HepG2 (cell line): Measurements from ENCODE around the gene ALOXE3. TPM values are rescaled to one million over a fixed set of nuclear protein-coding genes. Genes with fewer than 3 reads are reported as not detected.

ENCODE experiments used
- ATF7-NPFF ChIP-seq: sonication (generic); formaldehyde crosslinking; IDR thresholded peaks from 2 replicates; pipeline ENCODE4 v1.8.1; 2023; ENCODE audit warnings: mild to moderate bottlenecking, low read depth, missing genetic modification reagents, moderate library complexity
- CEBPG ChIP-seq: IDR thresholded peaks from 2 replicates; pipeline ENCODE4 v1.6.1; 2016
- HDAC1 ChIP-seq: sonication (generic); formaldehyde crosslinking; IDR thresholded peaks from 2 replicates; pipeline ENCODE4 v1.5.1; 2020; ENCODE audit warnings: mild to moderate bottlenecking, missing genetic modification reagents
- HNF1A ChIP-seq, 2 experiments: sonication (generic) in 1 of 2; formaldehyde crosslinking in 1 of 2; IDR thresholded peaks; 2 replicates each; pipeline versions ENCODE4 v1.4.0 to v1.6.1; 2016 to 2020; ENCODE audit warnings: borderline replicate concordance in 1 of 2, low read depth in 1 of 2, mild to moderate bottlenecking in 1 of 2, missing genetic modification reagents in 1 of 2
- KMT2A ChIP-seq: sonication (generic); formaldehyde crosslinking; IDR thresholded peaks from 2 replicates; pipeline ENCODE4 v1.4.0; 2020; ENCODE audit warnings: missing genetic modification reagents
- MAFK ChIP-seq, 2 experiments: IDR thresholded peaks in 1 of 2; conservative IDR thresholded peaks in 1 of 2; 2 replicates each; pipeline ENCODE4 v1.6.1; 2011; ENCODE audit warnings: improper control_type of control experiment in 2 of 2, low read length in 2 of 2
- MAZ ChIP-seq, 2 experiments: sonication (generic) in 1 of 2; formaldehyde crosslinking in 1 of 2; IDR thresholded peaks; 2 replicates each; pipeline versions ENCODE4 v1.5.0 to v1.6.1; 2012 to 2020; ENCODE audit warnings: low read depth in 2 of 2, mild to moderate bottlenecking in 2 of 2, borderline replicate concordance in 1 of 2, improper control_type of control experiment in 1 of 2, low read length in 1 of 2, missing genetic modification reagents in 1 of 2, moderate library complexity in 1 of 2
- MTERF4 ChIP-seq: sonication (generic); formaldehyde crosslinking; IDR thresholded peaks from 2 replicates; pipeline ENCODE4 v1.8.0; 2023; ENCODE audit warnings: mild to moderate bottlenecking, missing genetic modification reagents
- NFE2L2 ChIP-seq: fragments of 150-350 bp; IDR thresholded peaks from 2 replicates; pipeline ENCODE4 v1.6.1; 2014; ENCODE audit warnings: low read length
- PHF21A ChIP-seq: sonication (generic); formaldehyde crosslinking; IDR thresholded peaks from 2 replicates; pipeline ENCODE4 v1.5.0; 2020; ENCODE audit warnings: mild to moderate bottlenecking, missing genetic modification reagents
- PITX1 ChIP-seq: sonication (generic); formaldehyde crosslinking; IDR thresholded peaks from 2 replicates; pipeline ENCODE4 v1.5.1; 2020; ENCODE audit warnings: mild to moderate bottlenecking, missing genetic modification reagents
- ZNF337 ChIP-seq: sonication (generic); formaldehyde crosslinking; IDR thresholded peaks from 2 replicates; pipeline ENCODE4 v1.5.1; 2020; ENCODE audit warnings: missing genetic modification reagents, low read depth, mild to moderate bottlenecking, borderline replicate concordance
- ZNF367 ChIP-seq: sonication (generic); formaldehyde crosslinking; IDR thresholded peaks from 2 replicates; pipeline ENCODE4 v1.4.0; 2020; ENCODE audit warnings: missing genetic modification reagents, borderline replicate concordance
- ZNF543 ChIP-seq: sonication (generic); formaldehyde crosslinking; IDR thresholded peaks from 2 replicates; pipeline ENCODE4 v1.4.0; 2020; ENCODE audit warnings: mild to moderate bottlenecking, missing genetic modification reagents
- ZSCAN31 ChIP-seq: sonication (generic); formaldehyde crosslinking; IDR thresholded peaks from 2 replicates; pipeline ENCODE4 v1.5.0; 2020; ENCODE audit warnings: low read depth, mild to moderate bottlenecking, missing genetic modification reagents
- polyA plus RNA-seq, 8 experiments: library from polyadenylated mRNA; depleted of rRNA in 3 of 8; stranded (reverse) in 7 of 8; unstranded in 1 of 8; fragments of >200 nt; fragmentation: Illumina TruSeq in 4 of 8; extraction: Trizol in 4 of 8; gene quantifications; 2 replicates each; pipeline versions ENCODE4 v1.2.1 to v1.2.3, GENCODE V29; 2011 to 2016; ENCODE audit warnings: low read depth in 4 of 8, missing spikeins in 1 of 8, mixed read lengths in 1 of 8; ENCODE audit not compliant: insufficient read depth in 1 of 8
- total RNA-seq, 5 experiments: library from RNA; depleted of rRNA; stranded (reverse); fragments of >200 nt; fragmentation: Illumina TruSeq; extraction: Trizol; gene quantifications; 2 replicates each; pipeline ENCODE4 v1.2.3, GENCODE V29; 2016; ENCODE audit warnings: low read depth in 1 of 5
- TF ChIP-seq, protein P1 (sequence below): sonication (generic); formaldehyde crosslinking; IDR thresholded peaks from 2 replicates; pipeline ENCODE4 v1.4.0; 2020; ENCODE audit warnings: missing genetic modification reagents
- TF ChIP-seq, protein P2 (sequence below): sonication (generic); formaldehyde crosslinking; IDR thresholded peaks from 2 replicates; pipeline ENCODE4 v1.5.1; 2020; ENCODE audit warnings: mild to moderate bottlenecking, missing genetic modification reagents
- TF ChIP-seq, protein P3 (sequence below): IDR thresholded peaks from 2 replicates; pipeline ENCODE4 v1.6.1; 2012; ENCODE audit warnings: inconsistent platforms

Gene ALOXE3
- total and polyA plus RNA-seq, 2 of the 13 experiments (the other 11 are each of a cell fraction or from before 2014, with no cell fraction given) = 0.07 TPM; not detected in 1

DNA sequence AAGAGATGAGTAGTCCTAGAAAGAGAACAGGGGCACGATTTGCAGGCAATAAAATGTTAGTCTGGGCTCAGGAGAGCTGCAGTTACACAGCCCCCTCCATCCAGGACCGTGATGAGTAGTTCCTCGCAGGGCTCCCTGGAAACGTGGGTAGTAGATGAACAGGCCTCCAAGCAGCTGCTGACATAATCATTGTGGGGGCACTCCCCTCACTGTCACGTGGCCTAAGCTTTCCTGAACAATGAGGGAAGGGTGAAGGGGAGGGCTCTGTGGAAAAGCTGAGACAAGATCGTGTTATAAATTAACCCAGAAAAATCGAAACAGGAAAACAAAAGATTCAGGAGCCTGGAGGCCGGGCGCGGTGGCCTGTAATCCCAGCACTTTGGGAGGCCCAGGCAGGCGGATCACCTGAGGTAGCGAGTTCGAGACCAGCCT lies 35.2 kb upstream of the ALOXE3 start (continued):
- TF ChIP-seq PITX1 (CRISPR knock-in tag) = peak; percentile 32; the same call in 1 of the 2 replicates
- TF ChIP-seq ATF7-NPFF (CRISPR knock-in tag) = no peak
- TF ChIP-seq CEBPG = peak; percentile 50
- TF ChIP-seq, protein P1, sequence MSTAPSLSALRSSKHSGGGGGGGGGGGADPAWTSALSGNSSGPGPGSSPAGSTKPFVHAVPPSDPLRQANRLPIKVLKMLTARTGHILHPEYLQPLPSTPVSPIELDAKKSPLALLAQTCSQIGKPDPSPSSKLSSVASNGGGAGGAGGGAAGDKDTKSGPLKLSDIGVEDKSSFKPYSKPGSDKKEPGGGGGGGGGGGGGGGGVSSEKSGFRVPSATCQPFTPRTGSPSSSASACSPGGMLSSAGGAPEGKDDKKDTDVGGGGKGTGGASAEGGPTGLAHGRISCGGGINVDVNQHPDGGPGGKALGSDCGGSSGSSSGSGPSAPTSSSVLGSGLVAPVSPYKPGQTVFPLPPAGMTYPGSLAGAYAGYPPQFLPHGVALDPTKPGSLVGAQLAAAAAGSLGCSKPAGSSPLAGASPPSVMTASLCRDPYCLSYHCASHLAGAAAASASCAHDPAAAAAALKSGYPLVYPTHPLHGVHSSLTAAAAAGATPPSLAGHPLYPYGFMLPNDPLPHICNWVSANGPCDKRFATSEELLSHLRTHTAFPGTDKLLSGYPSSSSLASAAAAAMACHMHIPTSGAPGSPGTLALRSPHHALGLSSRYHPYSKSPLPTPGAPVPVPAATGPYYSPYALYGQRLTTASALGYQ (CRISPR knock-in tag) = 0 out of 2 replicates have a peak, but pooled peaks have one; percentile 15
- no peak for TF ChIP-seq ZSCAN31 (CRISPR knock-in tag)
- TF ChIP-seq, protein P2, sequence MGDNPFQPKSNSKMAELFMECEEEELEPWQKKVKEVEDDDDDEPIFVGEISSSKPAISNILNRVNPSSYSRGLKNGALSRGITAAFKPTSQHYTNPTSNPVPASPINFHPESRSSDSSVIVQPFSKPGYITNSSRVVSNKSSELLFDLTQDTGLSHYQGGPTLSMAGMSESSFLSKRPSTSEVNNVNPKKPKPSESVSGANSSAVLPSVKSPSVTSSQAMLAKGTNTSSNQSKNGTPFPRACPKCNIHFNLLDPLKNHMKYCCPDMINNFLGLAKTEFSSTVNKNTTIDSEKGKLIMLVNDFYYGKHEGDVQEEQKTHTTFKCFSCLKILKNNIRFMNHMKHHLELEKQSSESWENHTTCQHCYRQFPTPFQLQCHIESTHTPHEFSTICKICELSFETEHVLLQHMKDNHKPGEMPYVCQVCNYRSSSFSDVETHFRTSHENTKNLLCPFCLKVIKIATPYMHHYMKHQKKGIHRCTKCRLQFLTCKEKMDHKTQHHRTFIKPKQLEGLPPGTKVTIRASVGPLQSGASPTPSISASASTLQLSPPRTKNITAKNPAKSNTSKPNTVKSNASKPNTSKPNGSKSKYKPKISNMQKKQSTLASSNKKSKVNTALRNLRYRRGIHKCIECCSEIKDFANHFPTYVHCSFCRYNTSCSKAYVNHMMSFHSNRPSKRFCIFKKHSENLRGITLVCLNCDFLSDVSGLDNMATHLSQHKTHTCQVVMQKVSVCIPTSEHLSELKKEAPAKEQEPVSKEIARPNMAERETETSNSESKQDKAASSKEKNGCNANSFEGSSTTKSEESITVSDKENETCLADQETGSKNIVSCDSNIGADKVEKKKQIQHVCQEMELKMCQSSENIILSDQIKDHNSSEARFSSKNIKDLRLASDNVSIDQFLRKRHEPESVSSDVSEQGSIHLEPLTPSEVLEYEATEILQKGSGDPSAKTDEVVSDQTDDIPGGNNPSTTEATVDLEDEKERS (CRISPR knock-in tag) = peak; percentile 64
- no peak for TF ChIP-seq ZNF367 (CRISPR knock-in tag)
- TF ChIP-seq MAZ (IDR thresholded peaks at IDR 0.05; ENCODE audit: borderline replicate concordance, low read depth, low read length) = peak; percentile 90
- TF ChIP-seq MAZ (CRISPR knock-in tag; IDR thresholded peaks at IDR 0.05; ENCODE audit: low read depth) = no peak
- peak; percentile 37; the same call in 1 of the 2 replicates for TF ChIP-seq HDAC1 (CRISPR knock-in tag)
- peak; percentile 88 for TF ChIP-seq HNF1A (IDR thresholded peaks at IDR 0.05; ENCODE audit: low read depth)
- TF ChIP-seq HNF1A (CRISPR knock-in tag; IDR thresholded peaks at IDR 0.05; ENCODE audit: borderline replicate concordance) = peak; percentile 93
- TF ChIP-seq, protein P3, sequence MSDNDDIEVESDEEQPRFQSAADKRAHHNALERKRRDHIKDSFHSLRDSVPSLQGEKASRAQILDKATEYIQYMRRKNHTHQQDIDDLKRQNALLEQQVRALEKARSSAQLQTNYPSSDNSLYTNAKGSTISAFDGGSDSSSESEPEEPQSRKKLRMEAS = peak; percentile 80; the same call in 1 of the 2 replicates
- no peak for TF ChIP-seq ZNF337 (CRISPR knock-in tag)
- no peak for TF ChIP-seq KMT2A
- TF ChIP-seq ZNF543 = 0 out of 2 replicates have a peak, but pooled peaks have one; percentile 45
- peak; percentile 82 for TF ChIP-seq PHF21A
- 0 out of 2 replicates have a peak, but pooled peaks have one; percentile 45 for TF ChIP-seq MTERF4 (CRISPR knock-in tag)
- 0 out of 4 replicates have a peak, but pooled peaks of 1 of the 2 experiments have one; percentile 23 for TF ChIP-seq MAFK (conservative IDR thresholded peaks at IDR 0.05 in 1 of 2, IDR thresholded peaks at IDR 0.05 in 1 of 2; ENCODE audit: low read length in 2 of 2)
- TF ChIP-seq NFE2L2 = no peak
